ENCODE measurements around the gene CCDC38. TPM values are rescaled to one million over a fixed set of nuclear protein-coding genes. Genes with fewer than 3 reads are reported as not detected.

The CCDC38 gene
- polyA plus RNA-seq, 1 donor from 2014 or later, result not detected

- Histone ChIP-seq H3K9me3 (ENCODE audit: low read length) (no peaks in the 10 kb centered on the region), H4K20me1 (ENCODE audit: insufficient read depth) (no peaks in the 10 kb centered on the region), H3K4me2 (ENCODE audit: low read length) (no peak overlapping the region), H3K9ac (ENCODE audit: low read length) (no peak overlapping the region), H3K27ac (ENCODE audit: low read length) (no peak overlapping the region), H3K9me2 (ENCODE audit: insufficient read depth, low read length) (no peaks in the 10 kb centered on the region), H3K4me3 (ENCODE audit: low read length) (no peak overlapping the region), H2AFZ (ENCODE audit: low read depth, low read length) (no peak overlapping the region), H3K79me2 (replicated peaks; ENCODE audit: insufficient read depth, low read length) (no peaks in the 10 kb centered on the region), H3K36me3 (ENCODE audit: insufficient read depth, low read length) (no peaks in the 10 kb centered on the region), H3F3A (ENCODE audit: insufficient read depth, low read length, poor library complexity, severe bottlenecking) (no peaks in the 10 kb centered on the region), H3K27me3 (ENCODE audit: insufficient read depth, low read depth, low read length) (no peaks in the 10 kb centered on the region)
- TF ChIP-seq REST (IDR thresholded peaks at IDR 0.05; ENCODE audit: borderline replicate concordance) (no peak), TAF1 (IDR thresholded peaks at IDR 0.05; ENCODE audit: low read depth) (no peak), POLR2AphosphoS5 (IDR thresholded peaks at IDR 0.05) (no peak), CTCF (IDR thresholded peaks at IDR 0.05; ENCODE audit: poor library complexity, severe bottlenecking) (no peak), EP300 (conservative IDR thresholded peaks at IDR 0.05; ENCODE audit: poor library complexity, severe bottlenecking) (no peak), EZH2 (IDR thresholded peaks at IDR 0.05; ENCODE audit: borderline replicate concordance, insufficient read depth, low read length, poor library complexity, severe bottlenecking) (no peak), MXI1 (conservative IDR thresholded peaks at IDR 0.05; ENCODE audit: poor library complexity, severe bottlenecking) (no peak), RAD21 (conservative IDR thresholded peaks at IDR 0.05) (no peak), SMC3 (conservative IDR thresholded peaks at IDR 0.05; ENCODE audit: poor library complexity) (no peak)
These were observed 90.3 kb downstream of the CCDC38 start for GRCh38 chr12:95852133-95852532.

- H3K4me2 ChIP-seq (ENCODE audit: low read length), result no peak overlapping the region
- H3K9me3 ChIP-seq (ENCODE audit: low read length), result no peaks in the 10 kb centered on the region
- H4K20me1 ChIP-seq (ENCODE audit: insufficient read depth), result no peaks in the 10 kb centered on the region
- no peak overlapping the region for H3K27ac ChIP-seq (ENCODE audit: low read length)
- H3K36me3 ChIP-seq (ENCODE audit: insufficient read depth, low read length), result no peaks in the 10 kb centered on the region
- no peak overlapping the region for H3K9ac ChIP-seq (ENCODE audit: low read length)
- H2AFZ ChIP-seq (ENCODE audit: low read depth, low read length), result no peak overlapping the region
- H3K9me2 ChIP-seq (ENCODE audit: insufficient read depth, low read length), result no peaks in the 10 kb centered on the region
- no peaks in the 10 kb centered on the region for H3K27me3 ChIP-seq (ENCODE audit: insufficient read depth, low read depth, low read length)
- no peak for TF ChIP-seq SMC3 (conservative IDR thresholded peaks at IDR 0.05; ENCODE audit: poor library complexity)
- TF ChIP-seq POLR2AphosphoS5 (IDR thresholded peaks at IDR 0.05), result no peak
- TF ChIP-seq TAF1 (IDR thresholded peaks at IDR 0.05; ENCODE audit: low read depth), result no peak
- no peak for TF ChIP-seq CTCF (IDR thresholded peaks at IDR 0.05; ENCODE audit: poor library complexity, severe bottlenecking)
- TF ChIP-seq MXI1 (conservative IDR thresholded peaks at IDR 0.05; ENCODE audit: poor library complexity, severe bottlenecking), result no peak
- TF ChIP-seq REST (IDR thresholded peaks at IDR 0.05; ENCODE audit: borderline replicate concordance), result no peak
- no peak for TF ChIP-seq EZH2 (IDR thresholded peaks at IDR 0.05; ENCODE audit: borderline replicate concordance, insufficient read depth, low read length, poor library complexity, severe bottlenecking)
- TF ChIP-seq RAD21 (conservative IDR thresholded peaks at IDR 0.05), result no peak
- no peak for TF ChIP-seq EP300 (conservative IDR thresholded peaks at IDR 0.05; ENCODE audit: poor library complexity, severe bottlenecking)
- no peaks in the 10 kb centered on the region for H3K79me2 ChIP-seq (replicated peaks; ENCODE audit: insufficient read depth, low read length)
- no peak overlapping the region for H3K4me3 ChIP-seq (ENCODE audit: low read length)
- H3F3A ChIP-seq (ENCODE audit: insufficient read depth, low read length, poor library complexity, severe bottlenecking), result no peaks in the 10 kb centered on the region
These were observed 90.8 kb downstream of the CCDC38 start for GRCh38 chr12:95851606-95852005.

All from neural cell (in vitro differentiated cells).